Activated CD4-positive, alpha-beta T cell treated with anti-CD3 and anti-CD28 coated beads for 36 hours (primary cell): ENCODE measurements around the gene PC. TPM values are rescaled to one million over a fixed set of nuclear protein-coding genes. Genes with fewer than 3 reads are reported as not detected.

Experiments used
- ATAC-seq: fragments of 200-7000 bp; cut with Tn5 transposase; one replicate; pipeline ENCODE4 v1.10.0; 2021; ENCODE audit warnings: mild to moderate bottlenecking, moderate library complexity
- CTCF ChIA-PET: fragments of 350-600 bp; sonication (Branson Sonifier 250); formaldehyde crosslinking; loops from one replicate; lab custom pipeline; 2021; ENCODE audit warnings: antibody characterized with exemption; lab: Charles Lee
- POLR2A ChIA-PET: fragments of 350-600 bp; sonication (Branson Sonifier 250); formaldehyde crosslinking; loops from one replicate; lab custom pipeline; 2021; ENCODE audit warnings: antibody characterized with exemption, inconsistent platforms; lab: Charles Lee
- DNase-seq: peaks from one replicate; pipeline ENCODE4 v3.0.0-alpha.2; 2020
- H3K27ac Mint-ChIP-seq: one replicate; pipeline ENCODE4 v1.8.0; 2021; ENCODE audit warnings: mixed read lengths
- H3K27me3 Mint-ChIP-seq: one replicate; pipeline ENCODE4 v1.8.0; 2021; ENCODE audit warnings: mixed read lengths
- H3K36me3 Mint-ChIP-seq: one replicate; pipeline ENCODE4 v1.8.0; 2021; ENCODE audit warnings: low read depth, mixed read lengths
- H3K4me1 Mint-ChIP-seq: one replicate; pipeline ENCODE4 v1.8.0; 2021; ENCODE audit warnings: mixed read lengths
- H3K4me3 Mint-ChIP-seq: one replicate; pipeline ENCODE4 v1.8.0; 2021; ENCODE audit warnings: mild to moderate bottlenecking, moderate library complexity, mixed read lengths
- H3K9me3 Mint-ChIP-seq: one replicate; pipeline ENCODE4 v1.8.0; 2021; ENCODE audit warnings: low read depth, mixed read lengths
- intact Hi-C, 2 experiments: fragments of 100-400 bp; cut with DNase I in 1 of 2; cut with micrococcal nuclease in 1 of 2; formaldehyde crosslinking; loops; one replicate each; pipeline versions ENCODE4 v1.14.2 to v1.15.1; 2022 to 2024; cut with DNase I, micrococcal nuclease
- total RNA-seq, 2 experiments: library from RNA; stranded (reverse); gene quantifications; one replicate each; pipeline ENCODE4 v1.2.3, GENCODE V29; 2021

The PC gene
- total RNA-seq, 2 experiments from 2014 or later = 9.2 to 9.3 TPM

DNA sequence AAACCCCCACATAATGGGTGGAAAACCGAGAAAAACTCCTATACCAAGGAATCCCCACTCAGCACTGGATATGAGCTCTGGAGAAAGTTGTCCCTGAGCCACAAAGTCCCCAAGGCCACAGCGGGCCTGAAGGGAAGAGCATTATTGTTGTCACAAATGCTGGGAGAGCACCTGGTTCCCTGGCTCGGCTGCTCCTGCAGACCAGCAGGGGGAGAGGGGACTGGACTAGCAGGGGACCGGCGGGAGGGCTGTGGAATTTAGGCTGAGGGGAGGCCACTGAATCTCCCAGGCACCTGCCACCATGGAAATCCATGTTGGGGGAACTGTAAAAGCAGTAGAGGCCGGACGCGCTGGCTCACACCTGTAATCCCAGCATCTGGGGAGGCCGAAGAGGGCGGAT lies 7.0 kb downstream of the PC start:
- Mint-ChIP-seq H3K27me3 (no peaks in the 10 kb centered on the region), H3K36me3 (no peaks in the 10 kb centered on the region), H3K27ac (no peak overlapping the region), H3K9me3 (no peaks in the 10 kb centered on the region), H3K4me1 (peaks cover 6% of the 10 kb centered on the region), H3K4me3 (no peak overlapping the region)
- intact Hi-C loops = no loop called here
- DNase-seq = no peak
- ATAC-seq = no peak
- ChIA-PET CTCF (interaction anchor here (0.7 to 1.5 kb wide), 2 partner anchors 8 to 25 kb away, joined by 3 read pairs; no protein-coding TSS in a partner anchor), POLR2A (no interaction called here)

DNA sequence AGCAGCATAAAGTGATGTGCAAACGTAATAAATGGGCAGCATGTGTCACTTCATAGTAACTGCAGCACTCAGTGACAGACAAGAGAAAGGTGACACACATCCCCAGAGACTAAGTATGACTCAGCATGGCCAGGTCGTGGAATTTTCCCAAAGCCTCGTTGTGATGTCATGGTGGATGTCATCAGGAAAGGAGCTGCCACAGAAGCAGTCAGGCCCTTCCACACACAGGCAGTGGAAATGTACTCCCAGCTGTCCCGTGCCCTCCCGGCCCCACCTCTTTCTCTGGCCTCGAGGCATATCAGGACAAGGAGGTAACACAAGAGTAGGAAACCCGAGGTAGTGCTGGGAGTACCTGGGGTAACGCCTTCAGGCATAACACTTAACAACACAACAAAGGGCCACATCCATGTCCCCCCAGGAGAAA lies 8.1 kb downstream of the PC start:
- no peak overlapping the region for H3K27ac Mint-ChIP-seq
- ChIA-PET POLR2A (interaction anchor here (0.6 to 1.2 kb wide), 3 partner anchors 21 to 155 kb away, joined by 3 to 7 read pairs (median 4); no protein-coding TSS in a partner anchor), CTCF (interaction anchor here (0.7 kb wide), 1 partner anchor 9 kb away, joined by 3 read pairs; no protein-coding TSS in a partner anchor)
- no peaks in the 10 kb centered on the region for H3K36me3 Mint-ChIP-seq
- no peaks in the 10 kb centered on the region for H3K27me3 Mint-ChIP-seq
- H3K4me1 Mint-ChIP-seq = peaks cover 6% of the 10 kb centered on the region
- DNase-seq (peak; percentile 69), ATAC-seq (peak; percentile 93)
- no peak overlapping the region for H3K4me3 Mint-ChIP-seq
- H3K9me3 Mint-ChIP-seq = no peaks in the 10 kb centered on the region
- intact Hi-C loops = no loop called here

DNA sequence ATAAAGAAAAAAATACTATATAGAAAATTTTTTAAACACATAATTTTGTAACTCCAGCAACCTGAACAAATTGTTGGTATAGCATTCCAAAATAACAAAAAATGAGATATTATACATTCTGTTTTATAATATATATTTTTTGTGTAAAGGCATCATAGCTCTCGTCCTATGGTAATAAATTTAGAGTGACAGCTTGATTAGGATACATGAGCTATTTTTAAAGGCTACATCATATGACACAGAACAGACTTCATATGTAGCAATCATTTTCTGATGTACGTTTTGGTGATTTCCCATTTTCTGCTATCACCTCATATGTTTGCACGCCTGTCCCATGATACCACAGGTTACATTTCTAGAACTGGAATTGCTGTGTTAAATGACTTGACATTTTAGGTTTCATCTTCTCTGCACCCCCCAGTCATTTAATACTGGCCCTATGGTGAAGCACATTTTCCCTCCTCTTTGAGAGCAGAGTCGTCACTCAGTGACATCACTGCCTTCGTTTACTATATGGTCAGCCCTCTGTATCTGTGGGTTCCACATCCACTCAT lies 19.5 kb downstream of the PC start:
- Mint-ChIP-seq H3K27ac (no peak overlapping the region), H3K36me3 (peaks cover 2% of the 10 kb centered on the region), H3K27me3 (no peaks in the 10 kb centered on the region), H3K4me3 (no peak overlapping the region), H3K4me1 (no peaks in the 10 kb centered on the region), H3K9me3 (no peaks in the 10 kb centered on the region)
- POLR2A ChIA-PET = no interaction called here
- no peak for ATAC-seq
- intact Hi-C loops = no loop called here
- CTCF ChIA-PET = no interaction called here
- DNase-seq = no peak

DNA sequence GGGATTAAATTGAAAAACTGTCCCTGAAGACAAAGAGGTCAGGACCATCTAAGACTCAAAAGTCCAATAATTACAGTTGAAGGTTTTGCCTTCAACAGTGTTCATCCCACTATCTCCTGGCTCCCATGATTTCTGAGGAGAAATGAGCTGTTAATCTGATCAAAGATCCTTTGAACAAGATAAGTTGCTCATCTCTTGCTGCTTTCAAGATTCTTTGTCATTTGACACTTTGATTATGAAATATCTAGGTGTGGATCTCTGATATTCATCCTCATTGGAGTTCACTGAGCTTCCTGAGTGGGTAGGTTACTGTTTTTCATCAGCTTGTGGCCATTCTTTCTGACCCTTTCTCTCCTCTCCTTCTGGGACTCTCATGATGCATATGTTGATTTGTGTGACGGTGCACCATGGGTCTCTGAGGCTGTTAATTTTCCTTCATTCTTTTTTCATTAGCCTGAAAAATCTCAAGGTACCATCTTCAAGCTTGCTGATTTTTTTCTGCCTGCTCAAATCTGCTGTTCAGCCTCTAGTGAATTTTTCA lies 20.9 kb downstream of the PC start:
- no peak overlapping the region for H3K27ac Mint-ChIP-seq
- H3K27me3 Mint-ChIP-seq = no peaks in the 10 kb centered on the region

DNA sequence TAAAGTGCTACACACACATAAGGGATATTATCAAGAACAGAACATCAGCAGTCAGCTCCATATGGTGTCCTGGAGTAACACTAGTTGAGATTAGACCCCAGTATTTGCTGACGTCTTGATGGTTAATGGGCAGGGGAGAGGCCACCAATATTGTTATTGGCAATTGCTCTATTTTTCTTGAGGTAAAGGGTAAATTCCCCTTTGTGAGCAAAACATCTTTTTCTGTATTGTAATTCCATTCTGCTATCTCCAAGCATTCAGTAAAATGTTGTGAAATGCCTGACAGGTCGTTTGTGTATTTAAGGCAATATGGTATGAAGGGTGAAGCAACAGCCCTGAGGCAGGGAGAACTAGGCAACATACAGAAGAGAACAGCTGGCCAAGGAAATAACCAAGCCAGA lies 21.9 kb downstream of the PC start:
- ATAC-seq = no peak
- CTCF ChIA-PET = no interaction called here
- no peak overlapping the region for H3K4me3 Mint-ChIP-seq
- H3K4me1 Mint-ChIP-seq = no peaks in the 10 kb centered on the region
- no peaks in the 10 kb centered on the region for H3K27me3 Mint-ChIP-seq
- no peaks in the 10 kb centered on the region for H3K36me3 Mint-ChIP-seq
- H3K27ac Mint-ChIP-seq = no peak overlapping the region
- DNase-seq = no peak
- POLR2A ChIA-PET = interaction anchor here (0.7 kb wide), 1 partner anchor 17 kb away, joined by 6 read pairs; no protein-coding TSS in a partner anchor
- H3K9me3 Mint-ChIP-seq = no peaks in the 10 kb centered on the region
- intact Hi-C loops = no loop called here

More for the DNA sequence above, 20.9 kb downstream of the PC start:
- intact Hi-C loops = no loop called here
- DNase-seq (no peak), ATAC-seq (no peak)
- no peaks in the 10 kb centered on the region for H3K4me1 Mint-ChIP-seq
- POLR2A ChIA-PET = no interaction called here
- H3K36me3 Mint-ChIP-seq = no peaks in the 10 kb centered on the region
- no peaks in the 10 kb centered on the region for H3K9me3 Mint-ChIP-seq
- CTCF ChIA-PET = interaction anchor here (0.5 to 0.7 kb wide), 2 partner anchors 259 to 372 kb away, joined by 3 to 4 read pairs; no protein-coding TSS in a partner anchor
- no peak overlapping the region for H3K4me3 Mint-ChIP-seq

DNA sequence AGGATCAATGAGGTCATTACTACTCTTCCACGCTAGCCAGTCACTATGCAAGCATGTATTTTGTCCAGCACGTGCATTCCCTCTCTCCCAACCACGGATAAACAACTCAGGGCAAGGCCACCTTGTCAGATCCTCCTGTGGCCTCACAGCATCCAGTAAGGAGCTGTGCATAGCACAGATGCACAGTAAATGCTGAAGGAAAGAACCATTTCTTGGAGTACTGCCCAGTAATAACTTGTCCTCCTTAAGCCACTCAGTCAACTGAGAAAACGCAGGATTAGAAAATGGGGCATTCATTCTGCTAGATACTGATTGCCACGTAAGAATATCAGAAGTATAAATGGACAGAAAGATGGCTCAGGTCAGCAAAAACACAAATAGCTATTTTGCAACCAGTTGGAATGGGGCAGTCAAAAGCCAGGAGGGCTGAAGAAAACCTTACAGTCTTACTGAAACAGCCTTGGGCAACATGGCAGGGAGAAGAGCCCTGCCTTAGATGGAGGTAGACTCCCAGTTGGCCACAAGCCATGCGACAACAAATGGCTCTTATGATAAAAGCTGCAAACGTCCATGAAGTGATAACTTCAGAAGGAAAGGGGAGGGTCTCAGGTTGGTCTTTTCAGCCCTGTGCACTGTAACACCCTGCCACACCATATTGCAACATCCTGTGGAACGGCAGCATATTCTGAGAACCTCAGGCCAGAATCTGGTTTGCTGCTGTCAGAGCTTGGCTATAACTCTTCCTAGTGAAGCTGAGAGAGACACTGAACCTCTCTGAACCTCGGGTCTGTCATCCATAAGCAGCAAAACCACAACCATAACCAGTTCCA lies 23.0 kb downstream of the PC start:
- DNase-seq = no peak
- POLR2A ChIA-PET = no interaction called here

DNA sequence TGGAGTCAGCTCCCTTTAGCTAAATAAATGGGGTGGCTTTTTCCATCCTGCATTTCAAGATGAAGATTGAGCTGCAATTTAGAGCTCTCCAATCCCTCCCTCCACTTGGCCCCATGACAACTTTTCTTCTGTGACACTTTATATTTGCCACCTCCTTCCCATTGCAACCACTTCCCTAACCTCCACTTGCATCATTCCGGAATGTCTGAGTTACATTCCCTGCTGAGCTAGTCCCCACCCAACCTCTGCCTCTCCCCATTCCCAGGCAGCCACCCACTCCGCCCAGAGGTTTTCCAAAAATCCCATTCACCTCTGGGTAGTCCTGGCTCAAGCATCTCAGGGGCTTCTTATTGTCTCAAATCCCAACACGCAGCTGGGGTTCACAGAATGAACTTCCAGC lies 24.7 kb downstream of the PC start:
- no peak for ATAC-seq
- Mint-ChIP-seq H3K27ac (no peak overlapping the region), H3K4me3 (no peak overlapping the region), H3K4me1 (no peaks in the 10 kb centered on the region), H3K9me3 (no peaks in the 10 kb centered on the region), H3K36me3 (no peaks in the 10 kb centered on the region), H3K27me3 (no peaks in the 10 kb centered on the region)
- no peak for DNase-seq
- ChIA-PET POLR2A (no interaction called here), CTCF (interaction anchor here (0.7 kb wide), 1 partner anchor 13 kb away, joined by 3 read pairs; no protein-coding TSS in a partner anchor)
- intact Hi-C loops = no loop called here

More for the DNA sequence above, 23.0 kb downstream of the PC start:
- no peaks in the 10 kb centered on the region for H3K36me3 Mint-ChIP-seq
- CTCF ChIA-PET = no interaction called here
- no peak overlapping the region for H3K27ac Mint-ChIP-seq
- H3K4me3 Mint-ChIP-seq = no peak overlapping the region
- no peaks in the 10 kb centered on the region for H3K4me1 Mint-ChIP-seq
- no peaks in the 10 kb centered on the region for H3K27me3 Mint-ChIP-seq
- intact Hi-C loops = no loop called here
- ATAC-seq = no peak
- no peaks in the 10 kb centered on the region for H3K9me3 Mint-ChIP-seq

DNA sequence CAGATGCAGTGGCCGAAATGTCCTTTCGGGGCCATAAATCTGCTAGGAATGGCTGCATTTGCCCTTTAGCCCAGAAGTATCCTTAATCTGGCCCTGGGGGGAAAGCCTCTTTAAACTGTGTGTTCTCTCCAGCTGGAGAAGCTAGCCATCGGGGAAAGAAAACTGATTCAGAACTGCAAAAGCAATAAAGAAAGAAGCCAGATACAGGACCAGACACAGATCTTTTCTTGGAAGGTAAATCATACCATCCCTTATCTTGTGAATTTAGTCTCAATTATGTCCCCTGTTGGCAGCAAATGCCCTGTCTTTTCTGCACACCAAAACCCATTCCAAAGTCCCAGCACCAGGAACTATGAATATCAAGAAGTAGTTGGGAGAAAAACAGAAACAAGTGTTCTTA lies 25.6 kb downstream of the PC start:
- Mint-ChIP-seq H3K4me1 (no peaks in the 10 kb centered on the region), H3K36me3 (no peaks in the 10 kb centered on the region), H3K9me3 (no peaks in the 10 kb centered on the region), H3K27me3 (no peaks in the 10 kb centered on the region), H3K27ac (no peak overlapping the region), H3K4me3 (no peak overlapping the region)
- DNase-seq (no peak), ATAC-seq (no peak)
- POLR2A ChIA-PET = no interaction called here
- CTCF ChIA-PET = interaction anchor here (0.7 kb wide), 1 partner anchor 69 kb away, joined by 3 read pairs; no protein-coding TSS in a partner anchor
- intact Hi-C loops = no loop called here

DNA sequence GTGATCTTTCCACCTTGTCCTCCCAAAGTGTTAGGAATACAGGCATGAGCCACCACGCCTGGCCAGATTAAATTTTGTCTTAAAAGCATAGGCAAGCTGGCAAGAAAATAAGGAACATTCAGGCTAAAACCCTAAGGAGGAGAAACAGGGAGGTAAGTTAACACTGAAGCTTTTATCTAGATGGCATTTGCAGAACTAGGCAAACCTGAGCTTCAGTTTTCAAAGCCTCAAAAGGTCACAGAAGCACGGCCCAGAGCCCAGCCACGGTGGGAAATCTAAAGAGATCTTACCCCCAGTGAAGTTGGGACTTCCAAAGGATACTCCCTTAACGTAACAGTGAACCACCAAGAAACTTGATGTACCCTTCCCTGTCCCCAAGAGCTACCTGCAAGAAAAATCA lies 28.4 kb downstream of the PC start:
- no peaks in the 10 kb centered on the region for H3K4me1 Mint-ChIP-seq
- H3K27me3 Mint-ChIP-seq = no peaks in the 10 kb centered on the region
- ATAC-seq (no peak), DNase-seq (no peak)
- CTCF ChIA-PET = no interaction called here
- H3K9me3 Mint-ChIP-seq = no peaks in the 10 kb centered on the region
- H3K36me3 Mint-ChIP-seq = no peaks in the 10 kb centered on the region
- intact Hi-C loops = no loop called here
- POLR2A ChIA-PET = interaction anchor here (0.6 kb wide), 1 partner anchor 74 kb away, joined by 3 read pairs; no protein-coding TSS in a partner anchor
- no peak overlapping the region for H3K27ac Mint-ChIP-seq
- no peak overlapping the region for H3K4me3 Mint-ChIP-seq

DNA sequence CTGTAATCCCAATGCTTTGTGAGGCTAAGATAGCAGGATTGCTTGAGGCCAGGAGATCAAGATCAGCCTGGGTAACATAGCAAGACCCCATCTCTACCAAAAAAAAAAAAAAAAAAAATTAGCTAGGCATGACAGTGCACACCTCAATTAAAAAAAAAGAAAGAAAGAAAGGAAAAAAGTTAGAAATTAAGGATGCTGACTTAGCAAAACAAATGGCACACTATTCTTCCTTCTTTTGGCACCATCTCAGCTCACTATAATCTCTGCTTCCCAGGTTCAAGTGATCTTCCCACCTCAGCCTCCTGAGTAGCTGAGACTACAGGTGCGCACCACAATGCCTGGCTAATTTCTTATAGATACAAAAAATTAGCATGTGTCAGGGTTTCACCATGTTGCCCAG lies 33.9 kb downstream of the PC start:
- Mint-ChIP-seq H3K36me3 (no peaks in the 10 kb centered on the region), H3K27ac (no peak overlapping the region), H3K4me3 (no peak overlapping the region), H3K27me3 (no peaks in the 10 kb centered on the region), H3K9me3 (no peaks in the 10 kb centered on the region), H3K4me1 (no peaks in the 10 kb centered on the region)
- DNase-seq = no peak
- CTCF ChIA-PET = no interaction called here
- POLR2A ChIA-PET = no interaction called here
- intact Hi-C loops = no loop called here
- ATAC-seq = no peak

DNA sequence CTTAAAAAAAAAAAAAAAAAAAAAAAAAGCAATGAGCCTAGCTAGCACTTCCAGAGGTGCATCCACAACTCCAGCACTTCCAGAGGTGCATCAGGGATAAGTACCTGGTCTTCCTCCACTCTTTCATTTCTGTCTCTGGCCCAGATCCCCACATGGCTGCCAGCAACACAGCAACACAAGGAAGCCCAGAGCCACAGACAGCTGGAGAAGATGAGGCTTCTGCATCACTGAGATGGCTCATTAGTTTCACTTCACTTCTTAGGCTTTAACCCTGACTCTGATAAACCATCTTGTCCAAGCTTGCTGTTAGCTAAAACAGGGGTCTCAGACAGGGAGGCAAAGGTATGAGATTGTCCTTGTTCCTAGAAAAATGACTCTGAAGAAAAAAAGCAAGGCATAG lies 35.6 kb downstream of the PC start:
- Mint-ChIP-seq H3K27ac (no peak overlapping the region), H3K36me3 (no peaks in the 10 kb centered on the region), H3K27me3 (no peaks in the 10 kb centered on the region), H3K9me3 (no peaks in the 10 kb centered on the region), H3K4me3 (no peak overlapping the region), H3K4me1 (no peaks in the 10 kb centered on the region)
- DNase-seq (no peak), ATAC-seq (no peak)
- ChIA-PET CTCF (interaction anchor here (0.6 kb wide), 1 partner anchor 226 kb away, joined by 3 read pairs; no protein-coding TSS in a partner anchor), POLR2A (interaction anchor here (0.7 kb wide), 1 partner anchor 257 kb away, joined by 3 read pairs; no protein-coding TSS in a partner anchor)
- intact Hi-C loops = no loop called here
